ENCODE measurements around the gene CRYBA1.

DNA sequence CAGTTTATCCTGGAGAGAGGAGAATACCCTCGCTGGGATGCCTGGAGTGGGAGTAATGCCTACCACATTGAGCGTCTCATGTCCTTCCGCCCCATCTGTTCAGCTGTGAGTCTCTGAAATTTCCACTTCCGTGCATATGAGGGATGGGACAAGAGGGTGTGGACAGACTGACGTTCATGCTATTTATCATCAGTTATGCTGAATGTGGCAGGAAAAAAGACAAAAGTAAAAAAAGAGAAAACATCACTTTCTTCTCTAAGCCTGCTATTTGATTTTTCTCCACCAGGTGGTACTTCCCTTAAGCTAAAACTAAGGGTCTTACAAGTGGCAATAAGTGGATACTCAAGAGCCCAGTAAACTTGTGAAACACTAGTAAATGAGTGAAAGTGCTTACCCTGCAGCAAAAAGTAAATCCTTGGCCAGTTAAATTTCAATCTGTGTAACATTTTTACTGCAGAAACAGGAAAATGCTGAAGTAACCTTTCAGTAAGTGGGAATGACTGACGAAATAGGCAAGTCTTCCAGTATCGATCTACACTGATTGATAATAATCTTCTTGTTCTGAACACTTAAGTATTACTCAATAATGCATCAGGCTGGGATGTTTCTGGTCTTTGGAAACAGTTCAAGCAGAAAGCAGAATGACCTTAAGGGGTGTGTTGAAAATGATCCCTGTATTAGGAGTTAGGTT lies 5.6 kb downstream of the CRYBA1 start:
- TF ChIP-seq, protein P1, sequence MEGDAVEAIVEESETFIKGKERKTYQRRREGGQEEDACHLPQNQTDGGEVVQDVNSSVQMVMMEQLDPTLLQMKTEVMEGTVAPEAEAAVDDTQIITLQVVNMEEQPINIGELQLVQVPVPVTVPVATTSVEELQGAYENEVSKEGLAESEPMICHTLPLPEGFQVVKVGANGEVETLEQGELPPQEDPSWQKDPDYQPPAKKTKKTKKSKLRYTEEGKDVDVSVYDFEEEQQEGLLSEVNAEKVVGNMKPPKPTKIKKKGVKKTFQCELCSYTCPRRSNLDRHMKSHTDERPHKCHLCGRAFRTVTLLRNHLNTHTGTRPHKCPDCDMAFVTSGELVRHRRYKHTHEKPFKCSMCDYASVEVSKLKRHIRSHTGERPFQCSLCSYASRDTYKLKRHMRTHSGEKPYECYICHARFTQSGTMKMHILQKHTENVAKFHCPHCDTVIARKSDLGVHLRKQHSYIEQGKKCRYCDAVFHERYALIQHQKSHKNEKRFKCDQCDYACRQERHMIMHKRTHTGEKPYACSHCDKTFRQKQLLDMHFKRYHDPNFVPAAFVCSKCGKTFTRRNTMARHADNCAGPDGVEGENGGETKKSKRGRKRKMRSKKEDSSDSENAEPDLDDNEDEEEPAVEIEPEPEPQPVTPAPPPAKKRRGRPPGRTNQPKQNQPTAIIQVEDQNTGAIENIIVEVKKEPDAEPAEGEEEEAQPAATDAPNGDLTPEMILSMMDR (IDR thresholded peaks at IDR 0.05) = peak in 11 of 12 donors; percentile 1 to 46 (median 31)
- no peak for TF ChIP-seq POLR2A (IDR thresholded peaks at IDR 0.05)
